Right renal cortex interstitium (tissue), 3 donors: ENCODE data around the gene FABP1. TPM values are rescaled to one million over a fixed set of nuclear protein-coding genes. Genes with fewer than 3 reads are reported as not detected.

Source experiments
- DNase-seq, 3 donors: peaks; one replicate each; pipeline ENCODE4 v3.0.0-alpha.2; 2013; ENCODE audit warnings: low read depth in 3 of 3, low spot score in 2 of 3
- polyA plus RNA-seq, 3 donors: library from polyadenylated mRNA; unstranded; fragments of 120-200 nt; gene quantifications; one replicate each; pipeline ENCODE4 v1.2.1, GENCODE V29; 2013; ENCODE audit not compliant: insufficient read length in 3 of 3

Gene FABP1
- 10 to 100 TPM; 28.8 to 34.8 (median 32.5) TPM for polyA plus RNA-seq

DNA sequence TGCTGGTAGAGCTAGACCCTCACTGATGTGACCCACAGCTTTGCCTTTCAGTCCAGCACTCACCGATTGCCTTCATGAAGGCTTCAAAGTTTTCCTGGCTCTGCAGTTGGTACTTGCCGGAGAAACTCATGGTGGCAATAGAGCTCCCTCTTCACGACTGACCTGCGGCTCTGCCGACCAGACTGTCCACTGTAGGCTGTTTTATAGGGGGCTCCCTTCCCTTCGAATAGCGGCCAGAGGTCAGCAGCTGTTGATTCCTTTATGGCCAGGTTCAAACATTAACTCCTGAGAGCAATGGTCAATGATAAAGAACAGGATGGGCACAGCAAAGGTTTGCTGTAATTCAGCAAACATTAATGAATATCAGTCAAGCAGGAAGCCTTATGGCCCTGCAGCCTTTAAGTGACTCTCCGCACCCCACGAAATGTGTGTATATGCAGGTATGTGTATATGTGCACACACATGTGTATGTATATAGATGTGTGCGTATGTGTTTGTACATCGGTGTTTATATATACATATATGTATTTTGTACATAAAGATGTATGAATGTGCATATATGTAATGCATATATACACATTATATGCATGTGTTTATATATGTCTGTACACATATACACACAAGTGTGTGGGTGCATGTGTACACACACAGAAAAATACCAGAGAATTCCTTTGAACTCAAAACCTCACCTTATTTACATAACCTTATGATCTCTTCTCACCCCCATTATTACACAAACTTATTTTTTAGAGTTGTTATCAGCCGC is at the start of gene FABP1:
TSS of gene FABP1 (minus strand) at position 175 of the 766 bp plus-strand sequence. CDS start at position 130, 45 bp downstream.
- no peak for DNase-seq

- DNase-seq = no peak
These were observed 49.7 kb upstream of the FABP1 start for GRCh38 chr2:88177556-88177955.

DNA sequence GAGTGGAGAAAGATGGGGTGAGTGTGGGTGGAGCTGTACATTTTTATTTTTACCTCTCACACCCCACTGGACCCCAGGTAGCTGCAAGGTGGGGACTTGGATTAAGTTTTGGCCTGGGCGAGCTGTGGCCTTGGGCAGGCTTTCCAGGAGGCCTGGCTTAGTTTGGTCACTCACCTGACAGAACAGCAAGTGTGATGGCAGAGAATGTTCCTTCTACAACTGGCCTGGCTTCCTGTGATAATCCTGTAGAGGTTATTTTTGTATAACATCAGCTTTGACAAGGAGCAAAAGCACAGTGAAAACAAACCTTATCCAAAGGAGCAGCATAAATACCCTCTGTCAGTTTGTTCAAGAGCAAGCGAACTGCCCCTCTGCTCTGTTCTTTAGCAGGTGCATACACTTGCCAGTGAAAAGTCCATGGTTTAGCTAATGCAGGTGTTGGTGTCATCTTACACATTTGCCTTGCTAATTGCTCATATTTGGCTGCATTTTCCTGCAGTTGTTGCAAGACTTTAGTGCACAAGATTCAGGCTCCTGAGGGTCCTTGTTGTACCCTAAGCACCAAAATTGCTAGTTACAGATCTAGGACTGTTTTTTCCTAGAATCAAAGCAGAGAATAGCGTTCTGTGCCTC is 48.6 kb upstream of the FABP1 start:
- DNase-seq = no peak

- no peak for DNase-seq
These were observed 45.0 kb upstream of the FABP1 start for GRCh38 chr2:88172882-88173281.

DNA sequence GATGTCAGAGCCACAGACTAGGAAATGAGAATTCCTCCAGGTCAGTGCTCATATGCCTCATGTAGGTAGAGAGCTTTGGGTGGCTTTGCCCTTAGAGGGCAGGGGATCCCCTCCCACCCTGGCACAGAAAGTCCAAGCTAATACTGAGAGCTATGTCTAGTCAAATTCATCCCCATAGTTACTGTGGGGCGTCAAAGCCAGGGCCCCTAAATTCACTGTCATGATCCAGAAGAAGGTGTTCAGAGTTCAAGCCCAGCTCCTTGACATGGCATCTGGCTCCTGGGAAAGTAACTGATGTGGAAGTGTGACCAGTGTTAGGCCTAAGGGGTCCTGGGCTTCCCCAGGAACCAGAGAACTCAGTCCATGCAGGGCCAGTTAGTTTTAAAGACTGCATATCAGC is 44.1 kb upstream of the FABP1 start:
- DNase-seq = no peak

DNA sequence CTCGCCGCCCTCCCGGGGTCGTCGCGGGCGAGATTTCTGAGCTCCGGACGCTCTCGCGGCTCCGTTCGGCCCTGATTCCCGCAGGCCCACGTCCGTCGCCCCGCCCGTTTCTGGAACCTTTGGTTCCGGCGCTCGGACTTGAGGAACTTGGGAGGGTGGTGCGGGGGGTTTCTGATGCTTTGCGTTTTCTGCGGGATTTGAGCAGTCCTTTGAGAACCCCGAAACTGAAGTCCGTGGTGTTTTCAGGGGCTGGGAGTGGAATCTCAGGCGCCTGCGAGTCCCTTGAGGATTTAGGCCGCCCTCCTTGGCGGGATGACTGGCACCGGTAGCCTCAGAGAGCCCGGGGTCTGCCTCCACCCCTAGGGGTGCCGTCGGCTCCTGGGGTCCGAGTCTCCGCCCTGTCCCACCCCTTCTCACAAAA is 42.6 kb upstream of the FABP1 start:
- DNase-seq = peak in 1 of 3 donors; percentile 27

DNA sequence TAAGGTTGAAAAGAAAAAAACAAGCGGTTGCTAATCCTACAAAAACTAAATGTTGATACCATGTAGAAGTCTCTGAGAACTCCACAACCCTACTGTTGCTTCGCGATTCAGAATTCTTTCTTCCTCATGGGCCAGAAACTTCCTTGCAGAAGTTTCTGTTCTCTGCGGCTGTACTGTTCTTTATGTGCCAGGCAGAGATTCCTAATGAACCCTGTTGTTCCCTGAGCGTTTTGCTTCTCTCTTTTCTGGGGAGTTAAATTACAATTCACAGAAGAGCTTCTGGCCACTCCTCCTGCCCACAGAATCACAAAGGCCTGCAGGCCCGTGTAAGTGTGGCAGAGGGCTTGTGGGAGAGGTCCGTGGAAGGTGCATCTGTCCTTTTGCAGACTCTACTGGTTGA is 40.5 kb upstream of the FABP1 start:
- DNase-seq = no peak

GRCh38 chr2:88167740-88168139 is 39.9 kb upstream of the FABP1 start:
- DNase-seq = no peak

GRCh38 chr2:88165332-88166003 is 37.6 kb upstream of the FABP1 start:
- no peak for DNase-seq

- no peak for DNase-seq
These were observed 33.8 kb upstream of the FABP1 start for GRCh38 chr2:88161446-88162244.

- DNase-seq = no peak
These were observed 32.7 kb upstream of the FABP1 start for GRCh38 chr2:88160517-88160916.

DNA sequence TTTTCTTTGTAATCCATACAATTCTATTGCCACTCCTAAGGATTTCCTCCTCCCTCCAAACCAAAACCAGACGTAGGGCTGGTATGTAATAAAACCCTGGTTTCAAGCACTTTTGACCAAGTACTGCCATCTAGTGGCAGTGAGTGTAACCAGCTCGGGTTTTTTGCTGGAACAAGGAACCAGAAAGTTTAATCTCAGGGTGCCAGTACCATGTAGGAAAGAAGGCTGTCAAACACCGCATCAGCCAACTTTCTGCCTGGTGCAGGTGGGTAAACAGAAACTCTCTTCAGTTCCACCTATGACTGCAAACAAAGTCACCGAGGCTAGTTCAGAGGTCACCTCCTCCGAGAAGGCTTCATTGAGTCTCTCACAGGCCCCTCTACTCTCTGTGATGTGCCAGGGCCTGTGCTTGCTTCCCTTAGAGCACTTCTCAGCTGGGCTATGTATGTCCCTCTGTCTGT is 32.1 kb upstream of the FABP1 start:
- peak in 2 of 3 donors; percentile 38 to 45 for DNase-seq

DNA sequence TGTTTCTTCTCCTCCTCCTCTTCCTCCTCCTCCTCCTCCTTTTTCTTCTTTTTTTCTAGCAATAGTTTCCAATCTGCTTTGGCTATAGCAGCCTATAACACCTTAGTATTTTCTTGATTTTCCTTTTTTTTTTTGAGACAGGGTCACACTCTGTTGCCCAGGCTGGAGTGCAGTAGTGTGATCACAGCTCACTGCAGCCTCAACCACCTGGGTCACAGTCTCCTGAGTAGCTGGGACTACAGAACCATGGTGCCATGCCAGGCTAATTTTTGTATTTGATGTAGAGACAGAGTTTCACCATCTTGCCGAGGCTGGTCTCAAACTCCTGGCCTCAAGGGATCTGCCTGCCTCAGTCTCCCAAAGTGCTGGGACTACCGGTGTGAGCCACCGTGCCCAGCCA is 31.6 kb upstream of the FABP1 start:
- no peak for DNase-seq

DNA sequence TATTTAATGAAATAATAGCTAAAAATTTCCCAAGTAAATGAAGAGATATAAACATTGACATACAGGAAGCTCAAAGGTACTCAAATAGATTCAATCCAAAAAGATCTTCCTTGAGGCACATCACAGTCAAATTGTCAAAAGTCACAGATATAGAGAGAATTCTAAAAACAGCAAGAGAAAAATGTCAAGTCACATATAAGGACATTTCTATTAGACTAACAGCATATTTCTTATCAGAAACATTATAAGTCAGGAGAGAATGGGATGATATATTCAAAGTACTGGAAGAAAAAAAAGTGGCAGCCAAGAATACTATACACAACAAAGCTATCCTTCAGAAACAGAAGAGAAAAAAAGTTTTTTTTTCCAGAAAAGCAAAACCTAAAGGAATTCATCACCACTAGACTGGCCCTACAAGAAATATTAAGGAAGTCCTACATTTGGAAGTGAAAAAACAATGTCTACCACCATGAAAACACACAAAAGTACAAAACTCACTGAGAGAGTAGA is 21.1 kb upstream of the FABP1 start:
- DNase-seq = no peak

DNA sequence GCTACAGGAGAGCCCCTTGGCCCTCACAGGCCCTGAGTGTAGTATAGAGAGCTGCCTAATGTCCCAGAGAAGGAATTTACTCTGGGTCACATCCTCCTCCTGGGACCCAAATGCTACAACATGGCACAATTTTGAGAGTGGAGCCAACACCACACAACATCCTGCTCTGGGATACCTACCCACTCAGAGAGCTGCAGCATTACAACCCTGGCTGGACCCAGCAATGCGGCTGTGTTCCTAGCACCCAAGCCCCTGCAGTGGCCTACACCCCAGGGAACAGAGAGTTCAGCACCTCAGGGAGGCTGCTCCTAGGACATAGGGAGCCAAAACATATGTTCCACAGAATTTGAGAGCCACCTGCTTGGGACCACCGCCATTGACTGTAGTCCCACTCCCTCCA is 19.3 kb upstream of the FABP1 start:
- DNase-seq = no peak

- DNase-seq = no peak
These were observed 18.7 kb upstream of the FABP1 start for GRCh38 chr2:88146590-88146989.

GRCh38 chr2:88144914-88145497 is 17.1 kb upstream of the FABP1 start:
- DNase-seq = no peak

GRCh38 chr2:88144271-88144670 is 16.4 kb upstream of the FABP1 start:
- DNase-seq = no peak

GRCh38 chr2:88141952-88142351 is 14.1 kb upstream of the FABP1 start:
- no peak for DNase-seq

- no peak for DNase-seq
These were observed 11.9 kb upstream of the FABP1 start for GRCh38 chr2:88139804-88140203.
